Measurements from ENCODE around the gene C22orf39.
"Not testable (repeated sequence)": the region's sequence is repeated elsewhere in the genome, so short reads cannot be mapped to it uniquely, and the experiment has no call there.

Gene C22orf39

DNA sequence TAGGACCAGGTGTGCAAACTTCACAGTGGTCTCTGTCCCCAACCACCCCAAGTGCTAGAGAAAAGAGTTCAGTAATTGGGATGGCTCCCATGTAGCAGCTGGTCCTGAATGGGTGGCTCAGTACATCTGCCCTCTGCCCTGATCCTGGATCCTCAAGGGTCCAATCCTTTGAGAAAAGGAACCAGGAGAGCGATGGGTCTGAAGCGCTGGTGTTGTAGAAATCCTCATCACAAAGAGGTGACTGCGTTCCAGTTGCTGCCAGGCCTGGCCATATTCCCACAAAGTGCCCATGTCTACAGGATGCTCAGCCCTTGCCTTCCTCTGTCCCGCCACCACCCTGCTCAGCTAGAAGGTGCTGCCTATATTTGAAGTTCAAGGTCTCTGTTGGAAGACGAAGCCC lies 6.2 kb upstream of the C22orf39 start:
- DNase-seq (ENCODE audit: low read depth) = no peak

- DNase-seq (ENCODE audit: low read depth) = no peak
Measured at GRCh38 chr22:19451570-19451969, 4.1 kb upstream of the C22orf39 start.

DNA sequence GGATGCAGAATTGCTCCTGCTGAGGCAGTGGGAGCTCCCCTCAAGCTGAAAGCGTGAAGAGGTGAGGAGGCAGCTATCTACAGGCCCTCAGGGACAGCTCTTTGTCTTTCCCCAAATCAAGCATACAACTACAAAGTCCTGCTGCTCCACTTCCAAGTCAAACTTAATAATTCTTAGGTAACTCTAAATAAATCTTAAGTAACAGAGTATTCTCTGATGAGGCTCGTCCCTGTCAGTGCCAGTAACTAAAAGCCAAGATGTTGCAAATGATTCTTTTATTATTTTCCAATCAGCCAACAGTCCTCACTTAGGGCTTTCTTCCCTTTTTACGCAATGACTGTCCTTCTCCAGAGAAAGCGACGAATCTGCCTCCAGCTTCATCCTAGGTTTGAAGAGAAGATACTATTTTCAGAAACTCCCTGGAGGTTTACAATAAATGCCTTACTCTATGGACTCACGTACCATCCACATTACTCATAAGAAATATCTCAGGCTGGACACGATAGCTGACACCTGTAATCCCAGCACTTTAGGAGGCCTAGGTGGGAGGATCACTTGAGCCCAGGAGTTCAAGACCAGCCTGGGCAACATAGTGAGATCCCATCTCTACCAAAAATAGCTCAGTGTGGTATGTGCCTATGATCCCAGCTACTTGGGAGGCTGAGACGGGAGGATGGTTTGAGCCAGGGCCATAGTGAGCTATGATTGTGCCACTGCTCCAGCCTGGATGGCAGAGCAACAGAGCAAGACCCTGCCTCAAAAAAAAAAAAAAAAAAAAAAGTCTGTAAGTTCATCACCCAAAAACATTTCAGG lies 3.1 kb upstream of the C22orf39 start:
- DNase-seq (ENCODE audit: low read depth) = no peak

GRCh38 chr22:19449422-19449767 lies 1.9 kb upstream of the C22orf39 start:
- DNase-seq (ENCODE audit: low read depth) = no peak

GRCh38 chr22:19448739-19449421 lies 1.4 kb upstream of the C22orf39 start:
- DNase-seq (ENCODE audit: low read depth) = no peak

DNA sequence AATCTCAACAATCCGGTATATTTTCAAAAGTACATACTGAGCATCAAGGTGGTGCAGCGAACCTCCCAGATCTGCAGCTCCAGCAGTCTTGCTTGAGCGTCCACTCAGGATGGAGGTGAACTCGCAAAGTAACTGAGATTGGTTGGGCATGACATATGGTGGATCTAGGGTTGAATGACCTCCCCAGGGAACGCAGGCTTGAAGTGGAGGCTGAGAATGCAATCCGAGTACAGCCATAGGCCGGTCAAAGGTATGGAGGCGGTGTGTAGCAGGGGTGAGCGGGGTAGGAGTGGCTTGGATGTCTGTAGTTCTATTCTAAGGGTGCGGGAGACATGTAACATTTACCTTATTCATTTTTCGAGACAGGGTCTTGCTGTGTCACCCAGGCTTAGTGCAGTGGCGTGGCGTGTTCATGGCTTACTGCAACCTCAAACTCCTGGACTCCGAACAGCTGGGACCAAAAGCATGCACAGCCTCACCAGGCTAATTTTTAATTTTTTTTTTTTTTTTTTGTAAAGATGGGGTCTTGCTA lies 631 bp upstream of the C22orf39 start:
- no peak for DNase-seq (ENCODE audit: low read depth)

- DNase-seq (ENCODE audit: low read depth) = no peak
Measured at GRCh38 chr22:19446603-19447329, 745 bp downstream of the C22orf39 start.

- DNase-seq (ENCODE audit: low read depth) = not testable (repeated sequence)
Measured at GRCh38 chr22:19445279-19445982, 2.1 kb downstream of the C22orf39 start.

DNA sequence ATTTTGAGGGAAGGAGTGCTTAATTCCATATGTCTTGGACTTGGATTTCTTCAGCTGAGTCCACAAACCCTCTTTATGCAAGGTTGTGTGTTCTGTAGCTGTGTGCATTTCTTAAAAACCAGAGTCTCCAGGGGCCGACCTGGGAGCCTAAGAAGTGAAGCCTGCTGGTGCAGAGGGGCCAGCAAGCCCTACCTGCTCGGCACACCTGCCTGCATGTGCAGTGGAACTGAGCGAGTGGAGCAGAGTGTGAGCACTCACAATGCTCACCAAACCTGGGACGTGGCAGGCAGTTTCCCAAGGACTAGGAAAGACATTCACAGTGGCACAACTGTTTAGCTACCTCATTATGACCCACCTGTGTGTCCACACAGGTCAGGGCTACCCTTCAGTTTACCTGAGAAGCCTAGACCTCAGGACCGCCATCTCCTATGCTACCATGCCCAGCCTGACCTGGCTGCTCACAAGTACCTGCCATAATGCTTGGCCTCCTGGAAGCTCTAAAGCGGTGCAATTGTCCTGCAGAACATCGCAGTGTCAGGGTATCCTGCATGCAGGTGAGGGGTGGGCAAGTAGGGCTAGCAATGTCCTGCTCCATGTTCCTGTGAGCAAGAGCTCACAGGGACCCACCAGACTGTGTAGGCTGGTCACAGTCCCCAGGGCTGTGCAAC lies 3.8 kb downstream of the C22orf39 start:
- no peak for DNase-seq (ENCODE audit: low read depth)

DNA sequence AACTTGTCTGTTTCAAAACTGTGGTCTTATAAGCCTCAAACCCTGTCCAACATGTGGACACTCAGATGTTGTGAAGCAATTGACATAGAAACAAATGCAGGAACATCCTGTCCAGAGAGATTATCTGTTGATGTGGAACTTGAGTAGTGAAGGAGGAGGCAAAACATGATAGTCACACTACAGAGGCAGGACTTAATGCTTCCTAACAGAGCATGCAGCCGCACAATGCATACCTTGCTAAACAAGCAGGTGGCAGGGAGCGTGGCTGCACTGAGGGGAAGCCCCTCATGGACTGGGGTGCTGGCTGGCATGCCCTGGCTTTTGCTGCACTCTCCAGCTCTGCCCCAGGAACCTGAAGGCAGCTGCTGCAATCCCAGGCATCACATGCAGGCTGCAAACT lies 5.3 kb downstream of the C22orf39 start:
- no peak for DNase-seq (ENCODE audit: low read depth)

DNA sequence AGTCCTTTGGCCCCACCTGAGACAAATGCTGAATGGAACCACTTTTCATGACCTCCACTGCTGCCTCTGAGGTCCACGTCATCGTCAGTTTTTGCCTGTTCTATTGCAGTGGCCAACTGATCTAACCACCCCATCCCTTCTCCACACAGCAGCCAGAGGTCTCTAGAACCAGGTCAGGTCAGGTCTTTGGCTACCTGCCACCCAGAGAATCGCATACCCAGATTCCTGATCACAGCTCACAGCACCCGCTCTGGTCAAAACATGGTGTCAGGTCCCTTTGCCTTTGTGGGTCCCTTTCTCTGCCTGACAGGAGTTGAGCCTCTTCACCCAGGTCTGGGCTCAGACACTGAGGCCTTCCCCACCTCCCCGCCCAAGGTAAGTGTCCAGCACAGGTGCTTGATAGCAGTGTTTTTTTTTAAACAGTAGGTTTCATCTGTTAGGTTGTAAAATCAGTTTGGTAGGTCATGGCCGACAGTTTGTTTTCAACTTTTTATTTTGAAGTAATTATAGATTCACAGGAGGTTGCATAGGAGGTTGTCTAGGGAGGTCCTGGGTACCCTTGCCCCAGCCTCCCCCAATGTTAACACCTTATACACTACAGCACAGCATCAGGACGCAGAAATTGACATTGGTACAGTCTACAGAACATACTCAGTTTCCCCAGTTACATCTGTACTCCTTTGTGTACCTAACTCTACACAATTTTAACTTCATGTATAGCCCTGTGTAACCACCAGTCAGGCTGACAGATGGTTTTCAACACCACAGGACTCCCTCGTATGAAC lies 6.9 kb downstream of the C22orf39 start:
- DNase-seq (ENCODE audit: low read depth) = no peak

- DNase-seq (ENCODE audit: low read depth) = no peak
Measured at GRCh38 chr22:19438298-19438697, 9.2 kb downstream of the C22orf39 start.

DNA sequence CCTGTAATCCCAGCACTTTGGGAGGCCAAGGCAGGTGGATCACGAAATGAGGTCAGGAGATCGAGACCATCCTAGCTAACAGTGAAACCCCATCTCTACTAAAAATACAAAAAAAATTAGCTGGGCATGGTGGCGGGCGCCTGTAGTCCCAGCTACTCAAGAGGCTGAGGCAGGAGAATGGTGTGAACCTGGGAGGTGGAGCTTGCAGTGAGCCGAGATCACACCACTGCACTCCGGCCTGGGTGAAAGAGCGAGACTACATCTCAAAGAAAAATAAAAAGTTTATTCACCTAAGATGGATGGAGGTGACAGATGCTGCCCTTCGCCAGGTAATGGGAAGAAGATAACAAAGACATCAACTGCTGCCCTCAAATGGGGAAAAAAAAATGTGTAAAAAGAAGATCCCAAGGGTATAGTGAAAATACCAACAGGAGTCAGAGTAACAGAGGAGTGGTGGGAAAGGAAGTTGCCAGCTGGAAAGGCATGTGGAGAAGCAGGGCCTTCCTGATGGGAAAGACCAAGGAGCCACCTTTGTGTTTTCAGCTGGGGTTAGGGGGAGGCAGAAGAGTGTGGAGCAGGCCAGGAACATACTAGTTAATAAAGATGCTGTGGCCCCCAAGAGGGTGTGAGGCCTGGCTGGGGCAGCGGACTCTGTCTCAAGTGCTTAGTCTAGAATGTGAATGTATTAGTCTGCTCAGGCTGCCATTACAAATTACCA lies 10.9 kb downstream of the C22orf39 start:
- DNase-seq (ENCODE audit: low read depth) = not testable (repeated sequence)

DNA sequence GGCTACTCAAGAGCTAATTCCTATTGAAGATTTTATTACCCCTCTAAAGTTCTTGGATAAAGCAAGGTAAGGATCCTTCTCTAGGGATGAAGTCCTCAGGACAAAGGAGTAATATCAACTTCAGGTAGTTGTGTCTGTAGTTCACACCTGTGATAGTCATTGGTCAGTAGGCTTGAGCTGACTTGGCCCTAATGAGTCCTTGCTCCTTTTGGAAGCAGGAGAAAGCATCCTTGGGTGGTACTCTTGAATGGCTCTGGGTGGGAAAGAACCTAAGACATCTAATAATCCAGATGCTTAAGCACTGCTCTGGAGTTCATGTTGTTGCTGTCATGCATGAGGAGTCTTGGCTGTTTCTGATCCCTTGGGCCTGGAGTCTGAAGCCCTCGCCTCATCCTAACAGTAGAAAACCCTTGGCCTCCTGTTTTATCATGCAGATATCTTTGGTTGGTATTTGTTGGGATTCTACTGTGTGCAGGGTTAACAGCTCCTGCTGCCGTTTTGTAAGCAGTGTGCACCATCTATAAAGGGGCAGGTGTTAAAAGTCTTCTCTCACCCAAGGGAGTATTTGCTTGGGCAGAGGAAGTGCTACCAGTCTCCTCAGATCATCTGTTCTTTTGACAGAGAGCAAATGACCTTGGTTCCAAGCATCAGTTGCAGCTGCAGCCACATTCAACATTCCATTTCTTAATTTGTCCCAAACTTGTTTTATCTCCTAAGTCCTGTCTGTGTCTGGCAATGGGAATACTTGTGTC lies 12.5 kb downstream of the C22orf39 start:
- no peak for DNase-seq (ENCODE audit: low read depth)

- DNase-seq (ENCODE audit: low read depth) = no peak
Measured at GRCh38 chr22:19434401-19434800, 13.1 kb downstream of the C22orf39 start.

DNA sequence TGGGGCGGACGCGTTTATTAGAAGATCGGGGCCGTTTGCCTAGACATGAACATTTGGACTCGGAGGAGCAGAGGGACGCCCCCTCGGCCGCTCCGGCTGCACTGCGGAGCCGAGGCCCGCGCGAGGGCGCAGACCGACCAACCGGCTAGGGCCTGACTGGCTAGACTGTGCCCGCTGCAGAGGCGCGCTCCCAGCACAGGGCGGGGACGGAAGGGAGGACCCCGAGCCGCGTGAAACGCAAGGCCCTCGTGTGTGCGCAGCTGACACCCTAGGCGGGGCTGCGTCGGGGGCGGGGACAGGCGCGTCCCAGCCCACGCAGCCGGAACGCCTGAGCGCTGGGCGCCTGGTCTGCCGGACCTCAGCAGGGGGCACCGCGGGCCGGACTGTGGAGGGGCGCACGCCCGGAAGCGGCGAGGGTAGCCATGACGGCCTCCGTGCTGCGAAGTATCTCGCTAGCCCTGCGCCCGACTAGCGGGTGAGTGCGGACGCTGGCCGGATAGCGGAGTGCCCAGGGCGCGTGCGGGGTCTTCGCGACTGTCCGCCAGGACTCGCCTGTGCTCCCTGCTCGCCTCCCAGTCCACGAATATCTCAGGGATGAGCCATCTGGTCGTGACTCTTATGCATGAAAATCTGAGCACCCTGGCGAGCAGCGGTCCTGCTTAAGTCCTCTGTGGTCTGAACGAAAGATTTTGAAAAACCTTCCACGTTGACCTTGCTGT lies 15.2 kb downstream of the C22orf39 start, which contains the start of gene MRPL40:
MRPL40 (plus strand) TSS at position 413 of the 719 bp plus-strand sequence; CDS start at position 423, 10 bp downstream.
- peak; percentile 82 for DNase-seq (ENCODE audit: low read depth)

- DNase-seq (ENCODE audit: low read depth) = peak; percentile 77
Measured at GRCh38 chr22:19431649-19432132, 15.8 kb downstream of the C22orf39 start, which contains the start of gene HIRA. Gene HIRA, minus strand, starts transcription at chr22:19431733. Its CDS starts 257 bp downstream, at chr22:19431476.

DNA sequence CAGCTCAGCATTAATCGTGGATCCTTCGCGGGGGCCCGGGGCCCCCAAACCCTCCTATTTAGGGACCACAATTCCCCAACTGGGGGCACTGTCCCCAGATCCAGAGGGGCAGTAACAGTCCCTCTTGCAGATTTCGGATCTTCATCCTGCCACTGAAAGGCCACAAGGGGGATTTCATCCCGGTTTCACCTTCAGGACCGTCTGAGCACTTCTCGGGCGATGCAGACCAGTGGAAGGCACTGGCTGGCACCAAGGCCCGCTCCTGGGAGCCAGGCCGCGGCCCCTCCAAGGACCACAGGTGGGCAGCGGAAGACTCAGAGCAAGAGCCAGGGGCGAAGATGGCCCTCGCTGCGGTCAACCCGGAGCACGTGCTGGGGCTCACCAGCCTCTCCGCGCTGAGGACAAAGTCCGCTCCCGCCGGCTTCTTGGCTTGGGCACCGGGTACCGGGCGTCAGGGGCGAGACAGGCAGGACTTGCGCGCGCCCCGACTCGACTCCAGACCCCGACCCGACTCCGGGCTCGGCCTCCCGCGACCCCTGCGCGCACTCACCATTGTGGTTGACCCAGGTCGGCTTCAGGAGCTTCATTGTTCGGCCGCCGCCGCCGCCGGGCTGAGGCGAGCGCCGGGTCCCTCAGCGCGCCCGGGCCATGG lies 16.5 kb downstream of the C22orf39 start:
- no peak for DNase-seq (ENCODE audit: low read depth)
